Mucosa of gallbladder (tissue), 1 donor: ENCODE data around the gene DCP2. TPM values are rescaled to one million over a fixed set of nuclear protein-coding genes. Genes with fewer than 3 reads are reported as not detected.

Experiments used
- DNase-seq: peaks from one replicate; pipeline ENCODE4 v3.0.0-alpha.2; 2020; ENCODE audit warnings: low spot score
- total RNA-seq: library from RNA; stranded (reverse); gene quantifications from one replicate; pipeline ENCODE4 v1.2.1, GENCODE V29; 2021
- donor health status: DM: no; HTN: no; CAD: no.

The DCP2 gene
- total RNA-seq, 1 donor from 2014 or later, result 42.5 TPM

GRCh38 chr5:113047733-113048652, 71.4 kb downstream of the DCP2 start:
- DNase-seq, result peak; percentile 30

GRCh38 chr5:113048931-113049330, 72.3 kb downstream of the DCP2 start:
- DNase-seq, result no peak

- DNase-seq, result no peak
Measured at GRCh38 chr5:113050721-113051382, 74.3 kb downstream of the DCP2 start.

GRCh38 chr5:113052041-113052795, 75.6 kb downstream of the DCP2 start:
- no peak for DNase-seq

GRCh38 chr5:113053511-113053995, 77.0 kb downstream of the DCP2 start:
- peak; percentile 49 for DNase-seq

GRCh38 chr5:113054899-113055298, 78.3 kb downstream of the DCP2 start:
- DNase-seq, result no peak

GRCh38 chr5:113056988-113057387, 80.4 kb downstream of the DCP2 start:
- no peak for DNase-seq

GRCh38 chr5:113057557-113057984, 81.0 kb downstream of the DCP2 start:
- no peak for DNase-seq

GRCh38 chr5:113058269-113058668, 81.7 kb downstream of the DCP2 start:
- DNase-seq, result no peak

GRCh38 chr5:113058706-113059226, 82.2 kb downstream of the DCP2 start:
- DNase-seq, result no peak

GRCh38 chr5:113059232-113060040, 82.8 kb downstream of the DCP2 start:
- DNase-seq, result no peak

- no peak for DNase-seq
Measured at GRCh38 chr5:113060408-113061025, 83.9 kb downstream of the DCP2 start.

- DNase-seq, result no peak
Measured at GRCh38 chr5:113061846-113062780, 85.5 kb downstream of the DCP2 start.

GRCh38 chr5:113062869-113063508, 86.4 kb downstream of the DCP2 start:
- DNase-seq, result no peak

GRCh38 chr5:113063927-113064326, 87.3 kb downstream of the DCP2 start:
- no peak for DNase-seq

GRCh38 chr5:113064806-113065205, 88.2 kb downstream of the DCP2 start:
- DNase-seq, result no peak

GRCh38 chr5:113065626-113066025, 89.0 kb downstream of the DCP2 start:
- DNase-seq, result no peak

GRCh38 chr5:113067635-113068344, 91.2 kb downstream of the DCP2 start:
- DNase-seq, result no peak
